ENCODE data around the gene YBX3.

DNA sequence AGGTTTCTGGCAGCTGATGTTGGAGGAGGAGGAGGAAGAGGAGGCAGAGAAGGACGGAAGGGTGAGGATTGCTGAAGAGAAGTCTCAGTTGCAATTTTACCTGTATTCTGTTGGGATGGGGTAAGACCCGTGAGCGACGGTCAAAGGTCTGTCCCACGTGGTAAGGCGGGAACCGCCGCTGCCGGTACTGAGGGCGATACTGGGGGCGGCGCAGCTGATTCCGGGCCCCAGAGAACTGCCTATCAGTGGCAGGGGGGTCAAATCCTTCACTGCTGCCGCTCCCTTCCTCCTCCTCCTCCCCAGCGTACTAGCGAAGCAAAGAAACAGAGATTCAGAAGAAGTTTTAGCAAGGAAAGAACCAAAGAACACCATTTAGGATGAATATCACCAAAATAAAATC lies 13.3 kb downstream of the YBX3 start:
- no peak for TF ChIP-seq POLR2A (IDR thresholded peaks at IDR 0.05; ENCODE audit: low read depth)
- TF ChIP-seq, protein P1, sequence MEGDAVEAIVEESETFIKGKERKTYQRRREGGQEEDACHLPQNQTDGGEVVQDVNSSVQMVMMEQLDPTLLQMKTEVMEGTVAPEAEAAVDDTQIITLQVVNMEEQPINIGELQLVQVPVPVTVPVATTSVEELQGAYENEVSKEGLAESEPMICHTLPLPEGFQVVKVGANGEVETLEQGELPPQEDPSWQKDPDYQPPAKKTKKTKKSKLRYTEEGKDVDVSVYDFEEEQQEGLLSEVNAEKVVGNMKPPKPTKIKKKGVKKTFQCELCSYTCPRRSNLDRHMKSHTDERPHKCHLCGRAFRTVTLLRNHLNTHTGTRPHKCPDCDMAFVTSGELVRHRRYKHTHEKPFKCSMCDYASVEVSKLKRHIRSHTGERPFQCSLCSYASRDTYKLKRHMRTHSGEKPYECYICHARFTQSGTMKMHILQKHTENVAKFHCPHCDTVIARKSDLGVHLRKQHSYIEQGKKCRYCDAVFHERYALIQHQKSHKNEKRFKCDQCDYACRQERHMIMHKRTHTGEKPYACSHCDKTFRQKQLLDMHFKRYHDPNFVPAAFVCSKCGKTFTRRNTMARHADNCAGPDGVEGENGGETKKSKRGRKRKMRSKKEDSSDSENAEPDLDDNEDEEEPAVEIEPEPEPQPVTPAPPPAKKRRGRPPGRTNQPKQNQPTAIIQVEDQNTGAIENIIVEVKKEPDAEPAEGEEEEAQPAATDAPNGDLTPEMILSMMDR (IDR thresholded peaks at IDR 0.05) = no peak
- no peak for TF ChIP-seq EP300 (IDR thresholded peaks at IDR 0.05)

Data from esophagus muscularis mucosa (tissue), 4 donors.